GM21526 (cell line): ENCODE results near the gene DYSF.

Experiments
- ATAC-seq: cut with Tn5 transposase; IDR thresholded peaks from one replicate; pipeline ENCODE4 v1.9.1; 2021; ENCODE audit warnings: moderate library complexity; ENCODE audit not compliant: unreplicated experiment, low FRiP score

DYSF gene

DNA sequence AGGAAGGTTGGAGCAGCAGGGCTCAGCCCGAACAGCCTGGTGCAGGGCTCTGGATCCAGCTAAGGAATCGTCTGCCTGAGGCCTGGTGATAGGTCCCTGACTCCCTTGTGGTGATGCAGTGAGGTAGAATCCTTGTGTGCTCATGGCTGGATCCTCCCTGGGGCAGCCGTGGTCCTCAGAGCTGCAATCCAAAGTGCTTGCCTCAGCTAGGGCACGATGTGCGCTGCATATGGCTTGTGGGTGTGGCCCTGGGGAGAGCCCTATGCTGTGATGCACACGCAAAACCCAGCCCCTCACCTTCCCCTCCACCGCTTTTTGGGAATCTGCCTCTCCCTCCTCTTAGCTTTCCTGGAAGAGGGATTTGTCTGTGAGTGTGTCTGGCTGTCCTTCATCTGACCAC lies 142.2 kb downstream of the DYSF start:
- ATAC-seq, result no peak

DNA sequence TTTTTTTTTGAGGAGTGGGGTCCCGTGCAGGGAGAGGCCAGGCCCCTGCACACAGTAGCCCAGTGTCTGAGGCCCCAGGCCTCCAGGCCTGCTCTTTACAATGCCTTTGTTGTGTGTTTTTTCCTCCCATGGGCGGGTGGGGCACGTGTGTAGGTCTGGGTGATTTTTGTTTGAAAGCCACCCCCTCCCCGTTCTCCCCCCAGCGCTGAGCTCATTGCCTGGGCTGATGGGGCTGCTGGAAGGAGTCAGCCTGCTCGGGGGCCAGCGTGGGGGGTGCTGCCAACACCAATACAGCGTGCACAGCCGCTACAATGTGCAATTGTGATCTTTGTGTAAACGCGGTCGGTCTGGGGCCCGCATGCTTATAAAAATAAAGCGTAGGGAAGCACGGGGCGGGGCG lies 142.7 kb downstream of the DYSF start:
- ATAC-seq, result no peak

- ATAC-seq, result no peak
Measured at GRCh38 chr2:71597756-71598155, 144.4 kb downstream of the DYSF start.

- ATAC-seq, result no peak
Measured at GRCh38 chr2:71598526-71598925, 145.2 kb downstream of the DYSF start.

- no peak for ATAC-seq
Measured at GRCh38 chr2:71599038-71599437, 145.7 kb downstream of the DYSF start.

- ATAC-seq, result no peak
Measured at GRCh38 chr2:71599646-71600236, 146.4 kb downstream of the DYSF start.

DNA sequence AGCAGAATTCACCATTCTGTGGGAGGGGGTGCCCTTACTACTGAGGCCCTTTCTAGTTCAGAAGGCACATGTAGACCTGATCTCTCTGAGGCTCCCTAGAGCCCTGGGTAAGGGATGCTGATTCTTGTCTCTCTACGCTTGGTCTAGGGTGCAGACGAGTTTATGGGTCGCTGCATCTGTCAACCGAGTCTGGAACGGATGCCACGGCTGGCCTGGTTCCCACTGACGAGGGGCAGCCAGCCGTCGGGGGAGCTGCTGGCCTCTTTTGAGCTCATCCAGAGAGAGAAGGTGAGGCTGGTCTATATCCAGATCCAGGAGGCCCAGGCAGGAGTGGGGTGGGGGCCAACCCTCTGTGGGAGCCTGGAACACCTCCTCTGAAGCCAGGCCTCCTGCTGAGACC lies 147.2 kb downstream of the DYSF start:
- no peak for ATAC-seq

GRCh38 chr2:71601136-71602114 lies 148.1 kb downstream of the DYSF start:
- ATAC-seq, result no peak

DNA sequence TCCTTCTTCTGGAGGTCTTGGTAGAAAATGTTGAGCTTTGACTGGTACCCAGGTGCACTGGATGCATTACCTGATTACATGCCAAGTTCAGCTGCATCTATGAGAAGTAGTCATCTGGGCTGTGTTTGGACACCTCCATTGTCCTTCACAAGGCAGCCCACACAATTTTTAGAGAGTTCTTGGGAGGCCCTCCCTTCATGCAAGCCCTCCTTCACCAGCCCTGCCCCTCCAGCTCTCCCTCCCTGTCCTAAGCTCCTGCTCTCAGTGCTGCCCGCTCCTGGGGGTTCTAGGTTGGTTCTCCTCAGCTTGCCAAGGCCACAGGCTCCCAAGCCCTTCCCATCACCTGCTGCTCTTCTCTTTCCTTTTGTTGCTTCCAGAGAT lies 148.7 kb downstream of the DYSF start:
- ATAC-seq, result no peak

GRCh38 chr2:71602581-71602980 lies 149.2 kb downstream of the DYSF start:
- ATAC-seq, result no peak

GRCh38 chr2:71603311-71603811 lies 150.0 kb downstream of the DYSF start:
- ATAC-seq, result no peak

- ATAC-seq, result no peak
Measured at GRCh38 chr2:71603851-71604725, 150.7 kb downstream of the DYSF start.

GRCh38 chr2:71604726-71605120 lies 151.4 kb downstream of the DYSF start:
- ATAC-seq, result no peak

GRCh38 chr2:71605173-71605641 lies 151.8 kb downstream of the DYSF start:
- ATAC-seq, result no peak

DNA sequence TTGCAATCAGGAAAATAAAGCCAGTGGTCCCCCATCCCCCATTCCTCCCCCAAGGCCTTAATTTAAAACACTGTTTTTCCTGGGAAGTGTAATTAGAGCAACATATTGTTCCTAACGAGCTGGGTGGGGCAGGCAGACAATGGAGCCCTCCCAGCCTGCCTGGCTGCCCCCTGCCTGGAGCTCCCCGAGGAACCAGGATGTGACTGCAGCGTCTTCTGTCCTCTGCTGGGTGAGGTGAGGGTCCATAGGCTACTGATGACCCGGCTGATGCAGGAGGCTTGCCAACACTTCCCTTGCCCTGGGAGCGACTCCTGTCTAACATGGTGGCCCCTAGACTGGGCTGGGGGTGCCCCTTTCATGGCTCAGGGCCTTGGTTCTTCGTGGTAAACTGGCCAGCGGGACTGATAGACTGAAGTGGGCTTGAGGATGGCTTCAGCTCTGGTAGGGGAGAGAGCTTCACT lies 152.4 kb downstream of the DYSF start:
- ATAC-seq, result no peak

- no peak for ATAC-seq
Measured at GRCh38 chr2:71606244-71606643, 152.9 kb downstream of the DYSF start.

DNA sequence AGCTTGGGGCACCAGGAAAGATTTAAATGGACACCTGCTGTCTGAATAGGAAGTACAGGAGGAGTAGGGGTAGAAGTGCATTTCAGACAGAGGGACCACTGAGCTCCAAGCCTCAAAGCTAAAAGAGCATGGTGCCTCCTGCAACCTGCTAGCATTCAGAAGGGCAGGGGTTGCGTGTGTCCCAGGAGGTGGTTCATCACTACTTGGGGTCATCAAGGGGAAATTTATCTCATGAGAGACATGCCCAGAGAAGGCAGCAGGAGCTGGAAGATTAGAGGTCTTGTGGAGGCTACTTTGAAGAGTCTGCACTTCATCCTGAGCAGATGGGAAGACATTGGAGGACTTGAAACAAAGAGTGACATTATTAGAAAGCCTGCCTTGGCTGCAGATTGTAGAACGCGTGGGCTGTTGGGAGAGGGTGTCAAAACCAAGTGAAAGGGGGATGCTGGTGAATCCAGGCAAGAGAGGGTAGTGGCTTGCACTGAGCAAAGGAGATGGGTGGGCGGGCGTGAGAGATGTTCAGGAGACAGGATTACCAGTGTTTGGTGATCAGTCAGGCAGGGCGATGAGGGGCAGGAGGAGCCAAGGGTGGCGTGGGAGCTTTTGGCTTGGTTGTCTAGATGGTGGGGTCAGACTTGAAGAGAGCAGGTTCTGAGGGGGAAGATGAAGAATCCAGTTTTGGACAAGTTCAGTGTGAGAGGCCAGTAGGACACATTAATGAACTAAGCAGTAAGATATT lies 154.0 kb downstream of the DYSF start:
- ATAC-seq, result no peak

- no peak for ATAC-seq
Measured at GRCh38 chr2:71608034-71608433, 154.7 kb downstream of the DYSF start.

- no peak for ATAC-seq
Measured at GRCh38 chr2:71608441-71608840, 155.1 kb downstream of the DYSF start.

DNA sequence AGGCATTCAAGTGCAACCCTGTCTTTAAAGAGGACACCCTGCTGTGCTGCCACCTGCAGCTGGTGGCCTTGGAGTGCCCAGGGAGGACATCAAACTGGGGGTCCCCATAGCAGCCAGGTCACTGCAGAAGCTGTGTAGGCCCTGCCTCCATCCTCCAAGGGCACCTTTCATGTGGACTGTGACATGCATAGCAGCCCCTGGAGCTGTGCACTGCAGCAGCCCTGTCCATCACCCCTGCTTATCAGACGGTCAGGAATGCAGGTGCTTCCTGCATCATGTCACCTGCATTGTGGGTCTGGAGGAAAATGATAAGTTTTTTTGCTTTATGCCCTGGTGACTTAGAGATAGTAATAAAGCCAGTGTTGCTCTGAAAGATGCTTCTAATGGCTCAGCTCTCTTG lies 155.7 kb downstream of the DYSF start:
- no peak for ATAC-seq
